Keratinocyte (primary cell): Measurements from ENCODE around the gene PPP4R2.

ENCODE experiments used
- EZH2 ChIP-seq: IDR thresholded peaks from one replicate; pipeline ENCODE4 v1.6.1; 2012; ENCODE audit warnings: inconsistent platforms, mild to moderate bottlenecking, low read length, moderate library complexity
- TF ChIP-seq, protein P1 (sequence below), 3 experiments: IDR thresholded peaks in 1 of 3; conservative IDR thresholded peaks in 1 of 3; optimal IDR thresholded peaks in 1 of 3; 2 replicates in 2 of 3; 3 replicates in 1 of 3; pipeline versions ENCODE3 to v1.5.1; 2011; ENCODE audit warnings: low read length in 3 of 3, mild to moderate bottlenecking in 3 of 3, moderate library complexity in 2 of 3, control low read depth in 1 of 3, inconsistent platforms in 1 of 3; ENCODE audit not compliant: insufficient read depth in 2 of 3; ENCODE audit errors: extremely low read depth in 1 of 3

DNA sequence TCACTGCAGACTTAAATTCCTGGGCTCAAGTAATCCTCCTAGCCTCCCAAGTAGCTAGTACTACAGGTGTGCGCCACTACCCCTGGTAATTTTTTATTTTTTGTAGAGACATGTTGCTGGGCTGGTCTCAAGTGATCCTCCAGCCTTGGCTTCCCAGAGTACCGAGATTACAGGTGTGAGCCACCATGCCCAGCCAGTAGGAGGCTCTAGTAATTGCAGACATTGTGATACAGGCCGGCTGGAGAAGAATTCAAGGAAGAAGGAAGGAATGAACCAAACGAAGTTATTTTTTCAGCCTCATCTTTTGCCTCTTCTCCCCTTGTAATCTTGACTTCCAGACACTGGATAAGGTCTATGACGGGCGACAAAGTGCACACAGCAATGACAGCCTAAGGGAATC is 3.2 kb upstream of the PPP4R2 start:
- TF ChIP-seq EZH2 = no peak
- TF ChIP-seq, protein P1, sequence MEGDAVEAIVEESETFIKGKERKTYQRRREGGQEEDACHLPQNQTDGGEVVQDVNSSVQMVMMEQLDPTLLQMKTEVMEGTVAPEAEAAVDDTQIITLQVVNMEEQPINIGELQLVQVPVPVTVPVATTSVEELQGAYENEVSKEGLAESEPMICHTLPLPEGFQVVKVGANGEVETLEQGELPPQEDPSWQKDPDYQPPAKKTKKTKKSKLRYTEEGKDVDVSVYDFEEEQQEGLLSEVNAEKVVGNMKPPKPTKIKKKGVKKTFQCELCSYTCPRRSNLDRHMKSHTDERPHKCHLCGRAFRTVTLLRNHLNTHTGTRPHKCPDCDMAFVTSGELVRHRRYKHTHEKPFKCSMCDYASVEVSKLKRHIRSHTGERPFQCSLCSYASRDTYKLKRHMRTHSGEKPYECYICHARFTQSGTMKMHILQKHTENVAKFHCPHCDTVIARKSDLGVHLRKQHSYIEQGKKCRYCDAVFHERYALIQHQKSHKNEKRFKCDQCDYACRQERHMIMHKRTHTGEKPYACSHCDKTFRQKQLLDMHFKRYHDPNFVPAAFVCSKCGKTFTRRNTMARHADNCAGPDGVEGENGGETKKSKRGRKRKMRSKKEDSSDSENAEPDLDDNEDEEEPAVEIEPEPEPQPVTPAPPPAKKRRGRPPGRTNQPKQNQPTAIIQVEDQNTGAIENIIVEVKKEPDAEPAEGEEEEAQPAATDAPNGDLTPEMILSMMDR (optimal IDR thresholded peaks at IDR 0.05 in 1 of 3, IDR thresholded peaks at IDR 0.05 in 1 of 3, conservative IDR thresholded peaks at IDR 0.05 in 1 of 3; ENCODE audit: extremely low read depth in 1 of 3, insufficient read depth in 2 of 3, low read length in 3 of 3) = peak in 1 of 3 experiments; percentile 3
